Suprapubic skin (tissue), 4 donors: ENCODE data around the gene TSC22D4. TPM values are rescaled to one million over a fixed set of nuclear protein-coding genes. Genes with fewer than 3 reads are reported as not detected.

Experiments used
- DNase-seq, 2 donors: peaks; one replicate each; pipeline ENCODE4 v3.0.0-alpha.2; 2019; ENCODE audit warnings: low spot score in 2 of 2
- H3K27ac ChIP-seq: fragments of 200-600 bp; sonication (generic); one replicate; pipeline ENCODE4 v1.5.1; 2019
- H3K27me3 ChIP-seq: fragments of 200-600 bp; sonication (generic); one replicate; pipeline ENCODE4 v1.5.1; 2019
- H3K36me3 ChIP-seq: fragments of 200-600 bp; sonication (generic); one replicate; pipeline ENCODE4 v1.5.1; 2019
- H3K4me1 ChIP-seq: fragments of 200-600 bp; sonication (generic); one replicate; pipeline ENCODE4 v1.5.1; 2019
- H3K4me3 ChIP-seq: fragments of 200-600 bp; sonication (generic); one replicate; pipeline ENCODE4 v1.5.1; 2019; ENCODE audit warnings: mild to moderate bottlenecking
- H3K9me3 ChIP-seq: fragments of 200-600 bp; sonication (generic); one replicate; pipeline ENCODE4 v1.5.1; 2019
- CTCF ChIP-seq, 2 donors: fragments of 200-600 bp in 1 of 2; fragments of 450-650 bp in 1 of 2; sonication (generic) in 1 of 2; IDR thresholded peaks; one replicate each; pipeline ENCODE4 v1.5.1; 2016 to 2019; ENCODE audit warnings: antibody characterized with exemption in 2 of 2, mild to moderate bottlenecking in 1 of 2, moderate library complexity in 1 of 2
- EP300 ChIP-seq: sonication (generic); formaldehyde crosslinking; IDR thresholded peaks from one replicate; pipeline ENCODE4 v1.6.1; 2017; ENCODE audit warnings: antibody characterized with exemption
- POLR2A ChIP-seq, 2 donors: fragments of 450-650 bp; IDR thresholded peaks; one replicate each; pipeline ENCODE4 v1.6.1; 2017; ENCODE audit warnings: antibody characterized with exemption in 2 of 2, mild to moderate bottlenecking in 2 of 2, moderate library complexity in 2 of 2
- POLR2AphosphoS5 ChIP-seq, 3 donors: sonication (generic); formaldehyde crosslinking; IDR thresholded peaks; one replicate each; pipeline ENCODE4 v1.6.1; 2017; ENCODE audit warnings: antibody characterized with exemption in 3 of 3
- WGBS: methylation state at CpG from one replicate; pipeline ENCODE4 v1.1.5; 2018; 5-methylcytosine and 5-hydroxymethylcytosine counted together
- total RNA-seq, 4 donors: library from RNA; depleted of rRNA; stranded (reverse); fragments of >200 nt; gene quantifications; one replicate each; pipeline ENCODE4 v1.1.0, GENCODE V29; 2016

Gene TSC22D4
- total RNA-seq, 4 donors from 2014 or later = 52.7 to 67.2 (median 57.3) TPM

- no peaks in the 10 kb centered on the region for H3K9me3 ChIP-seq
- no peak overlapping the region for H3K4me3 ChIP-seq
- no peak for TF ChIP-seq EP300
- no peak for TF ChIP-seq POLR2AphosphoS5 (IDR thresholded peaks at IDR 0.05)
- no peak for TF ChIP-seq POLR2A (IDR thresholded peaks at IDR 0.05)
- TF ChIP-seq CTCF (IDR thresholded peaks at IDR 0.05) = no peak
- DNase-seq = no peak
- WGBS = 88% methylated on average over 6 of the region's 6 CpGs
- no peak overlapping the region for H3K27ac ChIP-seq
- H3K4me1 ChIP-seq = peaks cover 17% of the 10 kb centered on the region
- no peaks in the 10 kb centered on the region for H3K27me3 ChIP-seq
- H3K36me3 ChIP-seq = no peaks in the 10 kb centered on the region
Measured at GRCh38 chr7:100519580-100519979, 40.6 kb upstream of the TSC22D4 start.

GRCh38 chr7:100517305-100517704, 38.3 kb upstream of the TSC22D4 start:
- no peak overlapping the region for H3K27ac ChIP-seq
- no peak for TF ChIP-seq EP300
- no peak for TF ChIP-seq CTCF (IDR thresholded peaks at IDR 0.05)
- TF ChIP-seq POLR2A (IDR thresholded peaks at IDR 0.05) = no peak
- TF ChIP-seq POLR2AphosphoS5 (IDR thresholded peaks at IDR 0.05) = no peak

GRCh38 chr7:100516135-100516812, 37.3 kb upstream of the TSC22D4 start:
- TF ChIP-seq CTCF (IDR thresholded peaks at IDR 0.05) (no peak), POLR2AphosphoS5 (IDR thresholded peaks at IDR 0.05) (peak in 1 of 3 donors; percentile 58), EP300 (no peak), POLR2A (IDR thresholded peaks at IDR 0.05) (no peak)
- Histone ChIP-seq H3K27me3 (no peaks in the 10 kb centered on the region), H3K36me3 (no peaks in the 10 kb centered on the region), H3K4me3 (no peak overlapping the region), H3K9me3 (no peaks in the 10 kb centered on the region), H3K27ac (no peak overlapping the region), H3K4me1 (peaks cover 17% of the 10 kb centered on the region)
- DNase-seq = peak; percentile 79 to 86
- WGBS = 18% methylated on average over 4 of the region's 4 CpGs

More at GRCh38 chr7:100517305-100517704, 38.3 kb upstream of the TSC22D4 start:
- WGBS = 80% methylated on average over 2 of the region's 2 CpGs
- Histone ChIP-seq H3K27me3 (no peaks in the 10 kb centered on the region), H3K36me3 (no peaks in the 10 kb centered on the region), H3K4me1 (peaks cover 17% of the 10 kb centered on the region), H3K9me3 (no peaks in the 10 kb centered on the region), H3K4me3 (no peak overlapping the region)
- no peak for DNase-seq

- Histone ChIP-seq H3K4me3 (no peak overlapping the region), H3K4me1 (peaks cover 17% of the 10 kb centered on the region), H3K27me3 (no peaks in the 10 kb centered on the region), H3K9me3 (no peaks in the 10 kb centered on the region), H3K27ac (no peak overlapping the region), H3K36me3 (no peaks in the 10 kb centered on the region)
- TF ChIP-seq POLR2A (IDR thresholded peaks at IDR 0.05) (no peak), POLR2AphosphoS5 (IDR thresholded peaks at IDR 0.05) (peak in 1 of 3 donors; percentile 40)
- 9% methylated on average over 2 of the region's 2 CpGs for WGBS
- DNase-seq = no peak
Measured at GRCh38 chr7:100515072-100515532, 36.1 kb upstream of the TSC22D4 start.

- no peak for TF ChIP-seq POLR2AphosphoS5 (IDR thresholded peaks at IDR 0.05)
- TF ChIP-seq POLR2A (IDR thresholded peaks at IDR 0.05) = no peak
- no peak for TF ChIP-seq EP300
- TF ChIP-seq CTCF (IDR thresholded peaks at IDR 0.05) = no peak
- no peak for DNase-seq
- no peaks in the 10 kb centered on the region for H3K27me3 ChIP-seq
- no peaks in the 10 kb centered on the region for H3K36me3 ChIP-seq
- 91% methylated on average over 9 of the region's 9 CpGs for WGBS
- peaks cover 24% of the 10 kb centered on the region for H3K4me1 ChIP-seq
- no peak overlapping the region for H3K4me3 ChIP-seq
- no peaks in the 10 kb centered on the region for H3K9me3 ChIP-seq
- no peak overlapping the region for H3K27ac ChIP-seq
Measured at GRCh38 chr7:100513212-100513810, 34.3 kb upstream of the TSC22D4 start.
